Panc1 (cell line): ENCODE results near the gene GZMM.

Experiments used
- POLR2AphosphoS5 ChIP-seq: IDR thresholded peaks from 2 replicates; pipeline ENCODE4 v1.6.1; 2012; ENCODE audit warnings: mild to moderate bottlenecking, low read depth, low read length, moderate library complexity
- SIN3A ChIP-seq: IDR thresholded peaks from 2 replicates; pipeline ENCODE4 v1.6.1; 2012; ENCODE audit warnings: low read depth, mild to moderate bottlenecking, low read length, moderate library complexity, borderline replicate concordance; ENCODE audit not compliant: insufficient read depth
- TCF7L2 ChIP-seq: IDR thresholded peaks from 2 replicates; pipeline ENCODE4 v1.6.1; 2011; ENCODE audit warnings: mild to moderate bottlenecking, low read depth, low read length, inconsistent platforms
- TF ChIP-seq, protein P1 (sequence below): fragments of 450-650 bp; IDR thresholded peaks from 2 replicates; pipeline ENCODE4 v1.5.1; 2017; ENCODE audit warnings: mild to moderate bottlenecking
- TF ChIP-seq, protein P2 (sequence below), 2 experiments: IDR thresholded peaks; 2 replicates each; pipeline ENCODE4 v1.6.1; 2011 to 2012; ENCODE audit warnings: low read depth in 2 of 2, control low read depth in 1 of 2, low read length in 1 of 2, mild to moderate bottlenecking in 1 of 2, moderate library complexity in 1 of 2; ENCODE audit not compliant: insufficient read depth in 1 of 2

GRCh38 chr19:582497-583197, 38.8 kb downstream of the GZMM start:
- TF ChIP-seq, protein P1, sequence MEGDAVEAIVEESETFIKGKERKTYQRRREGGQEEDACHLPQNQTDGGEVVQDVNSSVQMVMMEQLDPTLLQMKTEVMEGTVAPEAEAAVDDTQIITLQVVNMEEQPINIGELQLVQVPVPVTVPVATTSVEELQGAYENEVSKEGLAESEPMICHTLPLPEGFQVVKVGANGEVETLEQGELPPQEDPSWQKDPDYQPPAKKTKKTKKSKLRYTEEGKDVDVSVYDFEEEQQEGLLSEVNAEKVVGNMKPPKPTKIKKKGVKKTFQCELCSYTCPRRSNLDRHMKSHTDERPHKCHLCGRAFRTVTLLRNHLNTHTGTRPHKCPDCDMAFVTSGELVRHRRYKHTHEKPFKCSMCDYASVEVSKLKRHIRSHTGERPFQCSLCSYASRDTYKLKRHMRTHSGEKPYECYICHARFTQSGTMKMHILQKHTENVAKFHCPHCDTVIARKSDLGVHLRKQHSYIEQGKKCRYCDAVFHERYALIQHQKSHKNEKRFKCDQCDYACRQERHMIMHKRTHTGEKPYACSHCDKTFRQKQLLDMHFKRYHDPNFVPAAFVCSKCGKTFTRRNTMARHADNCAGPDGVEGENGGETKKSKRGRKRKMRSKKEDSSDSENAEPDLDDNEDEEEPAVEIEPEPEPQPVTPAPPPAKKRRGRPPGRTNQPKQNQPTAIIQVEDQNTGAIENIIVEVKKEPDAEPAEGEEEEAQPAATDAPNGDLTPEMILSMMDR, result no peak
- TF ChIP-seq, protein P2, sequence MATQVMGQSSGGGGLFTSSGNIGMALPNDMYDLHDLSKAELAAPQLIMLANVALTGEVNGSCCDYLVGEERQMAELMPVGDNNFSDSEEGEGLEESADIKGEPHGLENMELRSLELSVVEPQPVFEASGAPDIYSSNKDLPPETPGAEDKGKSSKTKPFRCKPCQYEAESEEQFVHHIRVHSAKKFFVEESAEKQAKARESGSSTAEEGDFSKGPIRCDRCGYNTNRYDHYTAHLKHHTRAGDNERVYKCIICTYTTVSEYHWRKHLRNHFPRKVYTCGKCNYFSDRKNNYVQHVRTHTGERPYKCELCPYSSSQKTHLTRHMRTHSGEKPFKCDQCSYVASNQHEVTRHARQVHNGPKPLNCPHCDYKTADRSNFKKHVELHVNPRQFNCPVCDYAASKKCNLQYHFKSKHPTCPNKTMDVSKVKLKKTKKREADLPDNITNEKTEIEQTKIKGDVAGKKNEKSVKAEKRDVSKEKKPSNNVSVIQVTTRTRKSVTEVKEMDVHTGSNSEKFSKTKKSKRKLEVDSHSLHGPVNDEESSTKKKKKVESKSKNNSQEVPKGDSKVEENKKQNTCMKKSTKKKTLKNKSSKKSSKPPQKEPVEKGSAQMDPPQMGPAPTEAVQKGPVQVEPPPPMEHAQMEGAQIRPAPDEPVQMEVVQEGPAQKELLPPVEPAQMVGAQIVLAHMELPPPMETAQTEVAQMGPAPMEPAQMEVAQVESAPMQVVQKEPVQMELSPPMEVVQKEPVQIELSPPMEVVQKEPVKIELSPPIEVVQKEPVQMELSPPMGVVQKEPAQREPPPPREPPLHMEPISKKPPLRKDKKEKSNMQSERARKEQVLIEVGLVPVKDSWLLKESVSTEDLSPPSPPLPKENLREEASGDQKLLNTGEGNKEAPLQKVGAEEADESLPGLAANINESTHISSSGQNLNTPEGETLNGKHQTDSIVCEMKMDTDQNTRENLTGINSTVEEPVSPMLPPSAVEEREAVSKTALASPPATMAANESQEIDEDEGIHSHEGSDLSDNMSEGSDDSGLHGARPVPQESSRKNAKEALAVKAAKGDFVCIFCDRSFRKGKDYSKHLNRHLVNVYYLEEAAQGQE (IDR thresholded peaks at IDR 0.05; ENCODE audit: insufficient read depth in 1 of 2, low read depth in 2 of 2, low read length in 1 of 2), result no peak
- TF ChIP-seq POLR2AphosphoS5 (no peak), SIN3A (no peak), TCF7L2 (no peak)
